Ovary (tissue), 3 donors: ENCODE results near the gene GPC1.

Source experiments
- CTCF ChIP-seq, 3 donors: fragments of 450-650 bp in 2 of 3; fragments of 200-600 bp in 1 of 3; IDR thresholded peaks; one replicate each; pipeline versions ENCODE4 v1.5.1 to v1.8.0; 2016 to 2022; ENCODE audit warnings: antibody characterized with exemption in 3 of 3, mild to moderate bottlenecking in 1 of 3
- EP300 ChIP-seq: sonication (generic); formaldehyde crosslinking; IDR thresholded peaks from one replicate; pipeline ENCODE4 v1.6.1; 2017; ENCODE audit warnings: antibody characterized with exemption
- POLR2A ChIP-seq: fragments of 450-650 bp; IDR thresholded peaks from one replicate; pipeline ENCODE4 v1.6.1; 2017; ENCODE audit warnings: antibody characterized with exemption, mild to moderate bottlenecking, moderate library complexity
- donor health status: DM: no; HTN: no; CAD: no.

DNA sequence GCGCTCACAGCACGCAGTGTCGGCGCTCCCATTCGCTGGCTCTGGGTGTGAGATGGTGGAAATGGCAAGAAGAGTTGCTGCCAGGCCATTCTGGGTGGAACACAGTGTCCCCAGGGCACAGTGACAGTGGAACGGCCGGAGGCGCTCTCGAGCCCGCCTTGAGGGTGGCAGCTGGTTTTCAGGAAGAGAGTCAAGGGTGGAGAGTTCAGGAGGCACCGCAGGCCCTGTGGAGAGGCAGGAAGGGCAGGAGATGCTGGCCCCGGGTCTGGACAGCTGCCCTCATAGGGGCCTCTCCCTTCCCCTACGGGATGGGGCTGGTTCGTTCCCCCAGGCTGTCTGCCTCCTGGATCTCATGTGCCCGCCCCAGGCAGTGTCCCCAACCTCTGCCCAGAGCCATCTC is 12.5 kb downstream of the GPC1 start:
- no peak for TF ChIP-seq EP300
- TF ChIP-seq CTCF (IDR thresholded peaks at IDR 0.05): no peak
- TF ChIP-seq POLR2A: no peak
